GM12872 (cell line): ENCODE measurements around the gene CDIPT.

Source experiments
- CTCF ChIP-seq: IDR thresholded peaks from 3 replicates; pipeline ENCODE4 v1.5.1; 2011; ENCODE audit warnings: low read depth, mild to moderate bottlenecking, low read length, moderate library complexity; ENCODE audit not compliant: insufficient read depth

Gene CDIPT

GRCh38 chr16:29830774-29831173 is 32.3 kb downstream of the CDIPT start:
- no peak for TF ChIP-seq CTCF

- TF ChIP-seq CTCF = no peak
Measured at GRCh38 chr16:29826342-29826695, 36.7 kb downstream of the CDIPT start.

- TF ChIP-seq CTCF = no peak
Measured at GRCh38 chr16:29825145-29826044, 37.6 kb downstream of the CDIPT start.

GRCh38 chr16:29824589-29825144 is 38.4 kb downstream of the CDIPT start:
- no peak for TF ChIP-seq CTCF

GRCh38 chr16:29821643-29822115 is 41.3 kb downstream of the CDIPT start:
- no peak for TF ChIP-seq CTCF

- TF ChIP-seq CTCF = no peak
Measured at GRCh38 chr16:29820730-29821642, 42.0 kb downstream of the CDIPT start.

- TF ChIP-seq CTCF = no peak
Measured at GRCh38 chr16:29820271-29820701, 42.7 kb downstream of the CDIPT start, which contains the start of gene MVP. Gene MVP (plus strand): TSS chr16:29820462. CDS start chr16:29830550, 10,088 bp downstream.
